Measurements from ENCODE around the gene STAP2.

GRCh38 chr19:4292515-4292914, 46.1 kb downstream of the STAP2 start:
- TF ChIP-seq CTCF (IDR thresholded peaks at IDR 0.05 in 2 of 3, conservative IDR thresholded peaks at IDR 0.05 in 1 of 3; ENCODE audit: control insufficient read depth in 2 of 3, extremely low read depth in 1 of 3, insufficient read depth in 1 of 3, low read depth in 3 of 3, low read length in 3 of 3) = no peak
- TF ChIP-seq, protein P1, sequence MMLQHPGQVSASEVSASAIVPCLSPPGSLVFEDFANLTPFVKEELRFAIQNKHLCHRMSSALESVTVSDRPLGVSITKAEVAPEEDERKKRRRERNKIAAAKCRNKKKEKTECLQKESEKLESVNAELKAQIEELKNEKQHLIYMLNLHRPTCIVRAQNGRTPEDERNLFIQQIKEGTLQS (IDR thresholded peaks at IDR 0.05; ENCODE audit: borderline replicate concordance, extremely low read depth, low read depth, low read length) = no peak
- no peak for TF ChIP-seq CHD1 (IDR thresholded peaks at IDR 0.05; ENCODE audit: low read depth, low read length)
- no peak for TF ChIP-seq POLR2A (IDR thresholded peaks at IDR 0.05; ENCODE audit: low read depth, low read length)
- no peak for TF ChIP-seq MYC (IDR thresholded peaks at IDR 0.05; ENCODE audit: insufficient read depth, insufficient read length, insufficient replicate concordance, low read length, severe bottlenecking)
- no peak for TF ChIP-seq PBX3 (IDR thresholded peaks at IDR 0.05; ENCODE audit: insufficient replicate concordance, low read depth, low read length)
- TF ChIP-seq, protein P2, sequence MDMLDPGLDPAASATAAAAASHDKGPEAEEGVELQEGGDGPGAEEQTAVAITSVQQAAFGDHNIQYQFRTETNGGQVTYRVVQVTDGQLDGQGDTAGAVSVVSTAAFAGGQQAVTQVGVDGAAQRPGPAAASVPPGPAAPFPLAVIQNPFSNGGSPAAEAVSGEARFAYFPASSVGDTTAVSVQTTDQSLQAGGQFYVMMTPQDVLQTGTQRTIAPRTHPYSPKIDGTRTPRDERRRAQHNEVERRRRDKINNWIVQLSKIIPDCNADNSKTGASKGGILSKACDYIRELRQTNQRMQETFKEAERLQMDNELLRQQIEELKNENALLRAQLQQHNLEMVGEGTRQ (IDR thresholded peaks at IDR 0.05; ENCODE audit: borderline replicate concordance, low read depth, low read length) = no peak
- TF ChIP-seq DPF2 (IDR thresholded peaks at IDR 0.05) = no peak
- TF ChIP-seq RCOR1 (conservative IDR thresholded peaks at IDR 0.05; ENCODE audit: low read depth, low read length) = no peak
- TF ChIP-seq EZH2 (IDR thresholded peaks at IDR 0.05; ENCODE audit: borderline replicate concordance, control insufficient read depth, low read depth, low read length) = no peak
- TF ChIP-seq CEBPB (IDR thresholded peaks at IDR 0.05; ENCODE audit: borderline replicate concordance in 1 of 2, low read depth in 2 of 2, low read length in 2 of 2) = no peak
- TF ChIP-seq, protein P3, sequence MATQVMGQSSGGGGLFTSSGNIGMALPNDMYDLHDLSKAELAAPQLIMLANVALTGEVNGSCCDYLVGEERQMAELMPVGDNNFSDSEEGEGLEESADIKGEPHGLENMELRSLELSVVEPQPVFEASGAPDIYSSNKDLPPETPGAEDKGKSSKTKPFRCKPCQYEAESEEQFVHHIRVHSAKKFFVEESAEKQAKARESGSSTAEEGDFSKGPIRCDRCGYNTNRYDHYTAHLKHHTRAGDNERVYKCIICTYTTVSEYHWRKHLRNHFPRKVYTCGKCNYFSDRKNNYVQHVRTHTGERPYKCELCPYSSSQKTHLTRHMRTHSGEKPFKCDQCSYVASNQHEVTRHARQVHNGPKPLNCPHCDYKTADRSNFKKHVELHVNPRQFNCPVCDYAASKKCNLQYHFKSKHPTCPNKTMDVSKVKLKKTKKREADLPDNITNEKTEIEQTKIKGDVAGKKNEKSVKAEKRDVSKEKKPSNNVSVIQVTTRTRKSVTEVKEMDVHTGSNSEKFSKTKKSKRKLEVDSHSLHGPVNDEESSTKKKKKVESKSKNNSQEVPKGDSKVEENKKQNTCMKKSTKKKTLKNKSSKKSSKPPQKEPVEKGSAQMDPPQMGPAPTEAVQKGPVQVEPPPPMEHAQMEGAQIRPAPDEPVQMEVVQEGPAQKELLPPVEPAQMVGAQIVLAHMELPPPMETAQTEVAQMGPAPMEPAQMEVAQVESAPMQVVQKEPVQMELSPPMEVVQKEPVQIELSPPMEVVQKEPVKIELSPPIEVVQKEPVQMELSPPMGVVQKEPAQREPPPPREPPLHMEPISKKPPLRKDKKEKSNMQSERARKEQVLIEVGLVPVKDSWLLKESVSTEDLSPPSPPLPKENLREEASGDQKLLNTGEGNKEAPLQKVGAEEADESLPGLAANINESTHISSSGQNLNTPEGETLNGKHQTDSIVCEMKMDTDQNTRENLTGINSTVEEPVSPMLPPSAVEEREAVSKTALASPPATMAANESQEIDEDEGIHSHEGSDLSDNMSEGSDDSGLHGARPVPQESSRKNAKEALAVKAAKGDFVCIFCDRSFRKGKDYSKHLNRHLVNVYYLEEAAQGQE (IDR thresholded peaks at IDR 0.05; ENCODE audit: low read depth, low read length) = no peak
- no peak for TF ChIP-seq NFIC (IDR thresholded peaks at IDR 0.05; ENCODE audit: low read depth, low read length)

All from GM12878 (cell line).